AG20443 (cell line): ENCODE data around the gene ATP6V0C.
"Not testable (repeated sequence)": the region's sequence is repeated elsewhere in the genome, so short reads cannot be mapped to it uniquely, and the experiment has no call there.

Experiments used
- DNase-seq: peaks from one replicate; pipeline ENCODE4 v3.0.0; 2012; ENCODE audit warnings: low spot score, mixed read lengths

ATP6V0C gene

DNA sequence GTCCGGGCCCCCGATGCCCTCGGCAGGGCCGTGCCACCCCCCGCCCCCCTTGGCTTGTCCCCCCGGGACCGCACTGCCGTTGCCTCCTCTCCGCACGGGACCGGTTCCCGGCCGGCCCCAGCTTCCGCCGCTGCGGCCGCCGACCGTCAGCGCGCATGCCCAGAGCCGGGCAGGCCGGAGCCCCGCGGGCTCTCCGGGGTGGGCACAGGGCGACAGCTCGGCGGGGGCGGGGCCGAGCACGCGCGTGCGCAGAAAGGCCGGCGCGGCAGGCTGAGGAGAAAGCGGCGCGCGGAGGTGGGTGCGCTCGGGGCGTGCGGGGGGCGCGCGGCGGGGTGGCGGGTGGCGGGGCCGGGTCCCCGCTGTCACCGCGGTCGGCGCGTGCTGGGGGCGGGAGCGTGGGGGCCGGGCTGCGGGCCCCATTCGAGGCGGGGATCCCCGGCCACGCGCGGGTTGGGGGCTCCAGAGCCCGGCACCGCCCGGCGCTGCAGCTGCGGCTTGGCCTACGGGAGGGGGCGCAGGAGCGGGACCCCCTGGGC, 38.8 kb upstream of the ATP6V0C start, which contains the start of gene TBC1D24:
TBC1D24 (plus strand) TSS at position 251 of the 536 bp plus-strand sequence. CDS start 21,022 bp downstream, outside the sequence.
- DNase-seq: peak; percentile 100

DNA sequence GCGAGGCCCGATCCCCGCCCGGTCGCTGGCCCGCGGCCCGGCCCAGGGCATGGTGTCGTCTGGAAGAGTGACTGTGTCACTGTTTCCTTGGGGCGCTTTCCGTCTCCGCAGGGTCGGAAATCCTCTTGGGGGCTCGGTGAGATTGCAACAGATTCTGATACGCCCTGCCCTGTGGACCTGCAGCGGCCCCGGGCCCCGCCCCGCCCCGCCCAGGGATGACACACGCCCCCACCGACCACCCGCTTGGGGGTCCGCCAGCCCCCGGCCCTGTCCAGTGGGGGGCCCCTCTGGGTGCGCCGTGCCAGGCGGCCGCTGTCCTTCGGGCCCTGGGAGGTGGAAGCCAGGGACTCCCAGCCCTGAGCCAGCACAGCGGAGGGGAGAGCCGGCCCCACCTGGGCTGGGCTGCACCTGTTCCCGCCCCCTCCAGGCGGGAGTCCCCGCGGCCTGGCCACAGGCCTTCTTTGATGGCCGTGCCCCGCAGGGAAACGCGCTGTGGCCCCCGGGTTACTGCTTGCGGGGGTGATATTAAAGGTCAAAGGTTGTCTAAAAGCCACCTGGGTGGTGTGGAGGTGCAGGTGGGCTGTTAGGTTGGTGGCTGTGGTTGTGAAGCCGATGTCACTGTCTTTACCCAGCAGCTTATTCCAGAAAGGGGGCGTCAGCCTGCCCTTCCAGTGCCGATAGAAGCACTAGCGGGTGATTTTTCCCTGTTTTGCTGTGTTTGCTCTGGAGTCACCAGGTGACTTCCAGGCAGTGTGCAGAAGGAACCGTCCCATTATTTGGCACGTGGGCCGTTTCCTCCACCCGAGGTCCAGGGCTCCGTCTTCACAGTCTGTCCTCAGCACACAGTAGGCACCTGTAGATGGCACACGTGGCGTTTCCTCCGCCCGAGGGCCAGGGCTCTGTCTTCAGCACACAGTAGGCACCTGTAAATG, 38.1 kb upstream of the ATP6V0C start:
- no peak for DNase-seq

DNA sequence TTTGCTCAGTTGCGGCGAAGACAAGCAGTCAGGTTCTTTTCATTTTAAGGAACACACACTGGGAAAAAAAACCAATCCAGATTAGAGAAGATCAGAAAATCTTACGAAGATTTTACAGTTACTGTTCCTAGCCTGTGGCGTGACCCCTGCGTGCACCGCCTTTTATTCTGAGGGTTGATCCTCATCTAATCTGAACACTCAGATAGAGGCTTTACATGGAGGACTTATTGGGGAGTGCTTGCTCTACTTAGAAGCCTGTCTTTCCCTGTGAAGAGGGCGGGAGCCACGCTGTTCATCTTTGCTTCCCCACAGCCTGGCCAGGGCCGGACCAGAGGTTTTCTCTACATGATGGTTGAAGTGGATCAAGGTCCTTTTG, 37.4 kb upstream of the ATP6V0C start:
- no peak for DNase-seq

DNA sequence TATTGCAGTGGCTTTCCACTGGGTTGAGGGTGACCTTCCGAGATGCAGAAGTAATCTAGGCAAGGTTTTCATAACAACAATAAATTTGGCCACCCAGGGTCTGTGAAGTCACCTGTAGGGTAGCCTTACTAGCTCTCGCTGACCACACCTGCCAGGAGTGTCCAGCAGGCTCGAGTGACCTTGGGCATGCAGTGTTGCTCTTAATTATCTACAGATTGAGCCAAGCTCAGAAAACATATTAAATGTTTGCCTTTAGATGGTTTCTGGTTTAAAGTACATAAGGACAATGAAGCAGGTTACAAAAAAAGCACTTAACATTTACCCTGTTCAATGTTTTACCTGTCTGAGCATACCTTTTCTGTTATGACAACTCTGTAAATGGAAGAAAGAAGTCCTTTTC, 37.0 kb upstream of the ATP6V0C start:
- DNase-seq: no peak

DNA sequence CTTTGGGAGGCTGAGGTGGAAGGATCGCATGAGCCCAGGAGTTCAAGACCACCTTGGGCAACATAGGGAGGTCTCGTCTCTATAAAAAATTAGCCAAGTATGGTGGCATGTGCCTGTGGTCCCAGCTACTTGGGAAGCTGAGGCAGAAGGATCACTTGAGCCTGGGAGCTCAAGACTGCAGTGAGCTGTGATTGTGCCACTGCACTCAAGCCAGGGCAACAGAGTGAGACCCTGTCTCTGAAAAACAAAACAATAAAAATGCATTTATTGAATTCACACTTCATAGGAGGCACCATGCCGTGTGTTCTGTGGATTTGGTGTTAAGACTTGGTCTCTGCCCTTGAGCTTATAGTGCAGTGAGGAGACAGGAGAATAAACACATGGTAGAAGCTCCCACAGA, 36.4 kb upstream of the ATP6V0C start:
- no peak for DNase-seq

DNA sequence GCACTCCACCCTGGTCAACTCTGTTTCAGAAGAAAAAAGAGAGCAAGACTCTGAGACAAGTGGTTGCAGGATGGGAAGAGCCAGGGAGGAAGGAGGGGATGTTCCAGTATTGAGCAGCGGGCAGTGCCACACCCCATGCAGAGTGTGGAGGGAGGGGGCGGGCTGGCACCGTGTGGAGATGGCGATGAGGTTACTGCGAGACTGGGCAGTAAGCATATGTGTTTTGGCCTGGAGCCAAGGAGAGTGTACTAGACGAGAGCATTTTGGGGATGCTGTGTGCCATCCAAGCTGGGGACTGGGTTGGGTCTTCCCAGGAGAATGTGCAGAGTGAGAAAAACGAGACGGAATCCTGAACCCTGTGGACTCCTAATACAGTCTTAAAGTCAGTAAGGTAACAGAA, 35.5 kb upstream of the ATP6V0C start:
- no peak for DNase-seq

DNA sequence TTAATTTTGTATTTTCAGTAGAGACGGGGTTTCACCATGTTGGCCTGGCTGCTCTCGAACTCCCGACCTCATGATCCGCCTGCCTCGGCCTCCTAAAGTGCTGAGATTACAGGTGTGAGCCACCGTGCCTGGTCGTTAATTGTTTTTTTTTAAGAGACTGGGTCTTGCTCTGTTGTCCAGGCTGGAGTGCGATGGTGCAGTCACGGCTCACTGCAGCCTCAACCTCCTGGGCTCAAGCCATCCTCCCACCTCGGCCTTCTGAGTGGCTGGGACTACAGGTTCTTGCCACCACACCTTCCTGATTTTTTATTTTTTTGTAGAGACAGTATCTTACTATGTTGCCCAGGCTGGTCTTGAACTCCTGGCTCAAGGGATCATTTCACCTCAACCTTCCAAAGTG, 33.8 kb upstream of the ATP6V0C start:
- not testable (repeated sequence) for DNase-seq

DNA sequence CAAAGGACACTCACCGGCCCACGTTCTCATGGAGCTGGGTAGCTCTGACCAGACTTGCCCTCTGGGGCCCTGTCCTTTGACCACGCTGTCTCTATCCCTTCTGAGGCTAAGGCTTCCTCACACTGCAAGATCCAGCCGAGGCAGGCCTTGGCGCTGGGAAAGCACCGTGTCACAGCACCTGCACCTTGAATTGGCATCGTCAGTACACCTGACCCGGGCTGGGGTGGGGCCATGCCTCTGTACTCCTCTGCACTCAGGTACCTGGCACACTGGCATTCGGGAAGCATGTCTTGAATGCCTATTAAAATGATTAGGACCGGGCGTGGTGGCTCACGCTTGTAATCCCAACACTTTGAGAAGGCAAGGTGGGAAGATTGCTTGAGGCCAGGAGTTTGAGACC, 32.8 kb upstream of the ATP6V0C start:
- no peak for DNase-seq

DNA sequence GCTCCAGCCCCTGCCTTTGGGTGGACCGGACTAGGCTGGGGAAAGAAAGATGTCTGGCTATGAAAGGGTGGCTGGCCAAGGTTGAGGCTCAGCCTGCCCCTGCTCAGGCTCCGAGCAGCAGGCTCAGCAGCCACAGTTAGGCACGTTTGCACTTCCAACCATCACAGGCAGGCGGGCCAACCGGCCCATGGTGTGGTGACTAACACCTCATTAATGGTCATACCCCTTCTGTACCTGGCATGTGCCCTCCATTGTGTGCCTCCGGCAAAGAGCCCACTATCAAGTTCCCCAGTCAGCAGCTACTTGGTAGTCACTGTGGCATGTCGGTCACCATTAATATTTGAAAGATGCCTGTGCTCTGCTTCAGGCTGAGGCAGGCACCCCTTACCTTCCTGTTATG, 32.1 kb upstream of the ATP6V0C start:
- no peak for DNase-seq

DNA sequence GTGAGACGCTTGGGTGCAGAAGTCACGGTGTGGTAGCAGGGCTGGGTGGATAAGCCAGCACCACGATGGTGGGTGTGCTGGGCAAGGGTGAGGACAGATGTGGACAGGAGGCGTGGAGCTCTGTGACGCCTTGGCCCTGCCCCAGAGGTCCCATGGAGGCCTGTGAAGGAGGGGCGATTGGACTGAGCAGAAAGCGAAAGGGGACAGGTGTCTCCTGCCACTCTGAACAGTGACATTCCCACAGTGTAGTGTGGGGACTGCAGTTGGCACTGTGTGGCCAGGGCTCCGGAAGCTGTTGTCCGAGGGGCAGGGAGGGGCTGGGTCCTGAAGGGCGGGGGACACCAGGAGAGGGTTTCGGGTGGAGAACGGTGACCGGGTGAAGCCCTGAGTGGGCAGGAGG, 31.5 kb upstream of the ATP6V0C start:
- no peak for DNase-seq

DNA sequence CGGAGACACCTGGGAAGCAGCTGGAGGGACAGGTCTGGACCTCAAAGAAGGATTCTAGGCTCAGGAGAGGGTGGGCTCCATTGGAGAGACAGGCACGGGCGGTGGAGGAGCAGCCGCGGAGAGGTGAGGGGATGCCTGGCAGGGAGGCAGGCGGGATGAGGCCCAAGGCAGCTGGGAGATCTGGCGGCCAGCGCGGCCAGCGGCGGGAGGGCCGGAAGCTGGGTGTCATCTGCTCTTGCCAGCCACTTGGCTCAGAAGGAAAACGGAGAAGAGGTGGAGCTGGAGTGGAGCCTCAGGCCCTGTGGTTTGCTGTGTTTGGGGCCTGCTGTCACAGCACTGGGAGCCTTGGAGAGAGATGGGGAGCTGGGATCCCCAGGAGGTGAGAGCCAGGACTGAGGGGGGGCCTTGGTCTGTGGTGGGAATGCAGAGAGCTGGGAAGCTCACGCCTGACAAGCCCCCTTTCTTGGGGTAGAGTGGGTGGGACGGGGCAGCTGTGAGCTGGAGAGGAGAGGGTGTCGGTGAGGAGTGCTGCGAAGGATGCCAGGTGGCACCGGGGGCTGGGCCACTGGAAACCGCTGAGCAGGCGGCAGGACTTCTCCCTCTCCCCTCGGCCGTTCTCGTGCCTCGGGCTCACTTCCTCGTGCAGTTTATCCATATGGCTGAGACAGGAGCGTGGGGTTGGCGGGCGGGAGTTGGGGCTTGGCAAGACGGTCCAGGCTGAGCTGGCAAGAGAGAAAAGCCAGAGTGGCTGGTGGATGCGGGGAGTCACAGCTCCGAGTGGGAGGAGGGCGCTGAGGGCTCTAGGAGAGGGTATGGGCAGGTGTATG, 30.8 kb upstream of the ATP6V0C start:
- peak; percentile 92 for DNase-seq

DNA sequence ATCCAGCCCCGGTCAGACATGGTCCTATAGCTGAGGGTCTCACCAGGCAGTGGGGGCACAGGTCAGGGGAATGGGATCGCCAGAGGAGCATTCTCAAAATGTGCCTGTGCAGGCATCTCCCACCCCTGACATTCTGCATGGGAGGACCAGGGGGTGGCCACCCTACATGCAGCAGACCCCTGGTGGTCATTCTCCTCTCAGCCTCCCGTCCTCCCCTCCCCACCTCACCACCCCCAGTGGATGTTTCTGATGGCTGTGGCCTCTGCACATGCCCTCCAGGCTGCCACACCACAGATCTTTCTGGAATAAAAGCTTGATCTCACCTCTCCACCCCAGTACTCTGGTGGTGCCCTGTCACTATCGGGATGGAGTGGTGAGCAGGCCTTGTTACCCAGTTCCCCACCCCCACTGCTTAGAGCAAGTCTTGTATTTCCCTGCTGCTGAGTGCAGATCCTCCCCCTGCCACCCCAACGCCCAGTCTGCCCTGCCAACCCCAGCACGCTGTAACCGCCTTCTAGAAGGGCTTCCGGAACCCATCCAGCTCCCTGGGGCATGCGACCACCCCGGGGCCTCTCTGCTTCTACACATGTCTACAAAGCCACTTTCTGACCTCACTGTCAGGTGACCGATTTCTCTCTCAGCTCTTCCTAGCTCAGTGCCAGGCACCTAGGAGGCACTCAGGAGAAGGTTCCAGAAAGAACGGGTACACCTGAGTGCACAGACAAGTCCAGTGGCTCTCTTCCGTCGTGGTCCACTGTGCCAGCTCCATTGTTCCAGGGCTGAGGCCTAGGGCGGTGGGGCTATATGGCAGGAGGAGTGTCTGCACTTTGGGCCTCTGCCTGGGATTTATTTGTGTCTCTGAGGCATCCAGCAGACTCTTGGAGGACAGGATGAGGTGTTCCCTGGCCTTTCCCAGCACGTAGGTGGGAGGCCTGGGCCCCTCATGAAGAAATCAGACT, 29.5 kb upstream of the ATP6V0C start:
- DNase-seq: no peak

DNA sequence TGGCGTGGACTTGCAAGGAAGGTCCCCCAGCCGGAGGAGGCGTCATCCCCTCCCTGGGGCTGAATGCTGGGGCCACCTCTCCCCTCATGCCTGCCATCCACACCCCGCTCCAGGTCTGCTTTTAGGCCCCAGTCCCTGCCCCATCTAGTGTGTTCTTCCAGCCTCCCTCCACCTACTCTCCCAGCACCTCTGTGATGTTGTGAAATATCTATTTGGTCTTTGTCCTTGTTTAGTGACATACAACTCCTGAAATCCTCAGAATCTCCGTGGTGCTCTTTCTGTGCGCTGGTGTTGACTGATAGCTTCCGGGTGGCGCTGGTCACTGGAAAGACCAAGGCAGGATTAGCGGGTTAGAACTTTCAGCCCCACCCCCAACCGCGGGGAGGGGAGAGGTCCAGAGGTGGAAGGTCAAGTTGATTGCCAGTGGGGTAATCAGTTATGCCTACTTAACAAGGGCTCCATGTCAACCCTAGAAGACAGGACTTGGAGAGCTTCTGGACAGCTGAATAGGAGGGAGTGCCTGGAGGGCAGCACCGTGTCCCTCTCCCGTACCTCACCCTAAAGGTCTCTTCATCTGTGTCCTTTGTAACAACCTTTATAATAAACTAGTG, 28.7 kb upstream of the ATP6V0C start:
- DNase-seq: no peak

DNA sequence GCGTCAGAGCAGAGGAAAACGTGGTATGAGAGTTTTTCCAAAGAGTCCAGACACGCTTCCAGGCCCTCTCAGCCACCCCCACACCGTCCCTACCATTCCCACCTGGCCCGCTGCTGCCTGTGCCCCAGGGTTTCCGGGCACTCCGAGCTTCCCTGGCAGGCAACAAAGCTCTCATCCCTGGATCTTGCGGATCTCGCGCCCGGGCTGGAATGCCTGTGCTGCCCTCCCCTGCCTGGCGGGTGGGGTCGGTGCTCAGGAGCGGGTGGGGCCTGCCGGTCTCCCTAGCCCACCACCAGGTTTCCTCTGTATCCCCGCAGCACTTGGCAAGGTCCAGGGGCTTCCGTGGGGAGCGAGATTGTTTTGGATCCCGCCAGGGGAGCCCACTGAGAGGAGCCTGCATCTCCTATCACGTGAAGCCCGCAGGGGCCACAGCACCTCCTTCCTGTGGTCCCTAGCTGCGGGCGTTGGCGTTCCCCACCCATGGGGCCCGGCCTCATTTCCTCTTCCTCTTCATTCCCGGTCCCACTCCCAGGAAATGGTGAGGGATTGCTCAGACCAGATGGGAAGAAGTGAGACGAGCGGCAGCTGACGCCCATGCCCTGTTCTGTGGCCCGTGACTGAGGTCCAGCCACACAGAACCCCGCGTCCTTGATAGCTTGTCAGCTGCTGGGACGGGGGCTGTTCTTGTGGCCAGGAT, 27.8 kb upstream of the ATP6V0C start:
- no peak for DNase-seq

DNA sequence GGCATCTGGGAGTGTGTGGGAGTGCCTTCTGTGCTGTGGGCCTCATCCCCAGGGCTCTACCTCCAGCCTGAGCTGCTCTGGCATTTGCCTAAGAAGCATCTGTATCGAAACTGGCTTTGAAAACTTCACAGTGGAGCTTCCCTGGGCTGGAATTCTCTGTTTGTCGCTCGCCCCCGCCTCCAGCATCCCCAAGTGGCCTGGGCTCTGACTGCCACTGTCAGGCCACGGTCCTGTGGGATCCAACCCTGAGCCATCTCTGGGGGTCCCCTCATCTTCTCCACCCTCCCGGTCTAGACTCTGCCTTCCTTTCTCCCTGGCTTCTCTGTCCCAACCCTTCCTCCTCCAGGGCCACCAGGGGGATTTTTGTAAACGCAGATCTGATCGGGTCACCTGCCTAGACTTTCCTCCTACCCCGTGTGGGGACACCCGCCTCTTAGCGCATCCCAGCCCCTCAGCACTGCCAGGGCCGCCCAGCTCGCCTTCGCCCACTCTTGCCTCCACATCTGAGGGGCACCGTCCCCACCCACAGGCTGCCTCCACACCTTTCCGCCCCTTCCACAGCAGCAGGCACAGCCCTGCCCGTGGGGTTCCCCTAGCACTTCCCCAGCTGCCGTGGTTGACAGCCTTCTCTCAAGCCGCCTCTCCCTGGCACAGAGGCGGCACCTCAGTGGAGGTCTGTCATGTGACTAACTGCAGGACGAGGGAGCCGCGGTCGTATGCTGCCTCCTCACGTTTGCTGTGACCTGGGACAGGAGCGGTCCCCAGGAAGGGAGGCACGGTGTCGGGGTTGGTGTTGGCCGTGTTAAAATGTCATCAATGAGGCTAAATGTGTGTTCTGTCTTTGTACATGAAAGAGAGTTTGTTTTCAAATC, 26.9 kb upstream of the ATP6V0C start:
- DNase-seq: no peak

DNA sequence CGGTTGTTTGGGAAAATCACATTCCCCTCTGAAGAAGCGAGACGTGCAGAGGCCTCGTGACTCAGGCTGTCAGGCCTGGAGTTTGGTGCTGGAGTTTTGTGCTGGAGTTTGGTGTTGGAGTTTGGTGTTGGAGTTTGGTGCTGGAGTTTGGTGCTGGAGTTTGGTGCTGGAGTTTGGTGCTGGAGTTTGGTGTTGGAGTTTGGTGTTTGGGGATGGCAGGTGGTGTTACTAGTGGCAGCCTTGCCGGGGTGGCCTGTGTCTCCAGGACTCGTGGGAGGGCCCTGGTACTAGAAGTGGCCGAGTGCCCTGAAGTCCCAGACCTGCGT, 26.3 kb upstream of the ATP6V0C start:
- no peak for DNase-seq

DNA sequence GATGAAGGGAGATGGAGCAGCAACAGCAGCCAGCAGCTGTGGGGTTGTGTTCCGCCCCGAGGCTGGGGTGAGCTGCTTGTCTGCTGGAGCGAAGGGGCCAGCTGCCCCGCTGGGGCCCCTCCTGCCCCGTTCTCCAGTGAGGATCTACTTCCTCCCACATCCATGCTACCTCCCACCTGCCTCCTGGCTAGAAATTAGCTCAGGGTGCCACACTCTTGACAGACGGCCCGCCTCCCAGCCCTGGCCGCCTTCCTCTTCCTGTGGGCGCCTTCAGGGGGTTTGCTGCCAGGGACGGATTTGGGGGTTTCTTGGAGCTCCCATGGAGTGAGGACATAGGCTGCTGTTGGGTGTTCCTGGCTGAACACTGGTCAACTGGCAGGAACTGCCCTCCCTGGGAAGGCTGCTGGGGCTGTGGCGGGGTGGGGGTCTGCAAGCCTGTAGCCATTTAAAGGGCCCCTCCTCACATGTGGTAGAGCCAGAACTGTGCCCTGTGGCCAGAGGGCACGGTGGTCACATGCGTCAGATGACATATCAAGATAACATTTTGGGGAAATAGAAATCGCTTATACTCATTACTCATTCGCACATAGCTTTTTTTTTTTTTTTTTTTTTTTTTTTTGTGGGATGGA, 25.7 kb upstream of the ATP6V0C start:
- DNase-seq: no peak

DNA sequence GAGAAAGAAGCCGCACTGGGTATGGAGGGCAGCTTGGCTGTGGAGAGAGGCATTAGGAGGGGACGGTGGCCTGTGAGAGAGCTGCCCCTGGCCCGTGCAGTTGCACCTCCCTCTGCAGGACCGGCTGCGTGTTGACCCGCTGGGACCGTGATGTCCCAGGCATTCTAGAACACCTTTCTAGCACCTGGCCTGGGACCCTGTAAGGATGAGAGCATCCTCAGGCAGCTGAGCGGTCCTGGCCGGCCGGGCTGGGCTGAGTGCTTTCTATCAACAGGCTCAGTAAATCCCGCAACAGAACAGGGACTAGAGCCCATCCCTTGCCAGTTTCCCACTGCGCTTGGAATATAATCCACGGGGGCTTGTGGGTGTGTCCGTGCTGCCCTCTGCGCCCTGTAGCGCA, 24.2 kb upstream of the ATP6V0C start:
- no peak for DNase-seq
